ENCODE results near the gene PSG1.
"Not testable (repeated sequence)": the region's sequence is repeated elsewhere in the genome, so short reads cannot be mapped to it uniquely, and the experiment has no call there.

DNA sequence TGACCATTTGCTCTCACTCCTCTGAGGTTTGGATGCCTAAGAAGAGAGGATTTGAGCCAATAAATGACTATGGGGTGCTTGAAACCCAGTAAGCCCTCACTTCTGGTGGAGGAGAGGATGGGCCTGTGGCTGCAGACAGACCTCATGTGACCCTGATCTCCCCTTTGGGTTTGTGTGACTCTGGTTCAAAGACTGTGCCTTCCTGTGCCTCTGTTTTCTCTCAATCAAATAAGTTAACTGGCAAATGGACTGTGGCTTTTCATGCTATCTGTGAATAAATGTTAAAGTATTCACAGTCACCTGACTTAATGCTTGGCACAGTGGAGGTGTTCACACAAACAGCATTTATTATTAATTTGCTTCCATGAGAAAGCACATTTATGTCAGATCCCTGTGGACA is 26.7 kb downstream of the PSG1 start:
- TF ChIP-seq CTCF, POLR2AphosphoS5 (IDR thresholded peaks at IDR 0.05): not testable (repeated sequence)
